ENCODE results near the gene NDNF.

- TF ChIP-seq POLR2A (IDR thresholded peaks at IDR 0.05) (no peak), POLR2AphosphoS5 (IDR thresholded peaks at IDR 0.05) (no peak)
- TF ChIP-seq, protein P1, sequence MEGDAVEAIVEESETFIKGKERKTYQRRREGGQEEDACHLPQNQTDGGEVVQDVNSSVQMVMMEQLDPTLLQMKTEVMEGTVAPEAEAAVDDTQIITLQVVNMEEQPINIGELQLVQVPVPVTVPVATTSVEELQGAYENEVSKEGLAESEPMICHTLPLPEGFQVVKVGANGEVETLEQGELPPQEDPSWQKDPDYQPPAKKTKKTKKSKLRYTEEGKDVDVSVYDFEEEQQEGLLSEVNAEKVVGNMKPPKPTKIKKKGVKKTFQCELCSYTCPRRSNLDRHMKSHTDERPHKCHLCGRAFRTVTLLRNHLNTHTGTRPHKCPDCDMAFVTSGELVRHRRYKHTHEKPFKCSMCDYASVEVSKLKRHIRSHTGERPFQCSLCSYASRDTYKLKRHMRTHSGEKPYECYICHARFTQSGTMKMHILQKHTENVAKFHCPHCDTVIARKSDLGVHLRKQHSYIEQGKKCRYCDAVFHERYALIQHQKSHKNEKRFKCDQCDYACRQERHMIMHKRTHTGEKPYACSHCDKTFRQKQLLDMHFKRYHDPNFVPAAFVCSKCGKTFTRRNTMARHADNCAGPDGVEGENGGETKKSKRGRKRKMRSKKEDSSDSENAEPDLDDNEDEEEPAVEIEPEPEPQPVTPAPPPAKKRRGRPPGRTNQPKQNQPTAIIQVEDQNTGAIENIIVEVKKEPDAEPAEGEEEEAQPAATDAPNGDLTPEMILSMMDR (IDR thresholded peaks at IDR 0.05) = no peak
Observed at GRCh38 chr4:121041307-121042090, 30.8 kb downstream of the NDNF start.

Data from prostate gland (tissue), 2 donors.